ENCODE measurements around the gene NVL. TPM values are rescaled to one million over a fixed set of nuclear protein-coding genes. Genes with fewer than 3 reads are reported as not detected.
A peak's percentile ranks its signal among the peaks of the same experiment; 100 is the strongest.

NVL gene
- total RNA-seq, 1 donor from 2014 or later = 10.3 TPM

DNA sequence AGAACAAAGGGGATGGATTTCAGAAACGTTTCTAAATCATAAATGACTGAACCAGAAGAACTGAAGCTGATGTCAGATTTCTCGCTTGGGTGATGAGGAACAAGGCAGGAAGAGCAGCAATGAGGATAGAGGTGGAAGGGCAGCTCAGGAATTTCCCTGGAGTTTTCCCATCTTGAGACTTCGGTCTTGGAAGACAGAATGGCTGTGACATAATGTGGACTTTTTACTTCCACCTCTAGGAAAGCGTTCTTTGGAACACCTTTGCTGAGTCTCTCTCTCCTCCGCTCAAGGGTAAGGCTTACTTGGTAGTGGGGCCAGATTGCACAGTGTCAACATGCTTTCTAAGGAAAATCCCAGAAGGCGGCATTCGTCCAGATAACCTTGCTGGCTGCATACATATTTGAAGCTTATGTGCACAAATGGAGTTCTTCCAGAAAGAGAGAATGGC, 110.3 kb downstream of the NVL start:
- no peak for DNase-seq
- intact Hi-C loops (cut with micrococcal nuclease) = no loop called here
- Histone ChIP-seq H3K27me3 (ENCODE audit: low read depth) (no peaks in the 10 kb centered on the region), H3K9me3 (replicated peaks) (no peaks in the 10 kb centered on the region), H3K36me3 (no peaks in the 10 kb centered on the region), H3K4me1 (peaks cover 22% of the 10 kb centered on the region), H3K4me3 (no peak overlapping the region), H3K27ac (replicated peaks) (no peak overlapping the region)
- TF ChIP-seq, protein P1, sequence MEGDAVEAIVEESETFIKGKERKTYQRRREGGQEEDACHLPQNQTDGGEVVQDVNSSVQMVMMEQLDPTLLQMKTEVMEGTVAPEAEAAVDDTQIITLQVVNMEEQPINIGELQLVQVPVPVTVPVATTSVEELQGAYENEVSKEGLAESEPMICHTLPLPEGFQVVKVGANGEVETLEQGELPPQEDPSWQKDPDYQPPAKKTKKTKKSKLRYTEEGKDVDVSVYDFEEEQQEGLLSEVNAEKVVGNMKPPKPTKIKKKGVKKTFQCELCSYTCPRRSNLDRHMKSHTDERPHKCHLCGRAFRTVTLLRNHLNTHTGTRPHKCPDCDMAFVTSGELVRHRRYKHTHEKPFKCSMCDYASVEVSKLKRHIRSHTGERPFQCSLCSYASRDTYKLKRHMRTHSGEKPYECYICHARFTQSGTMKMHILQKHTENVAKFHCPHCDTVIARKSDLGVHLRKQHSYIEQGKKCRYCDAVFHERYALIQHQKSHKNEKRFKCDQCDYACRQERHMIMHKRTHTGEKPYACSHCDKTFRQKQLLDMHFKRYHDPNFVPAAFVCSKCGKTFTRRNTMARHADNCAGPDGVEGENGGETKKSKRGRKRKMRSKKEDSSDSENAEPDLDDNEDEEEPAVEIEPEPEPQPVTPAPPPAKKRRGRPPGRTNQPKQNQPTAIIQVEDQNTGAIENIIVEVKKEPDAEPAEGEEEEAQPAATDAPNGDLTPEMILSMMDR (IDR thresholded peaks at IDR 0.05; ENCODE audit: borderline replicate concordance) = no peak

DNA sequence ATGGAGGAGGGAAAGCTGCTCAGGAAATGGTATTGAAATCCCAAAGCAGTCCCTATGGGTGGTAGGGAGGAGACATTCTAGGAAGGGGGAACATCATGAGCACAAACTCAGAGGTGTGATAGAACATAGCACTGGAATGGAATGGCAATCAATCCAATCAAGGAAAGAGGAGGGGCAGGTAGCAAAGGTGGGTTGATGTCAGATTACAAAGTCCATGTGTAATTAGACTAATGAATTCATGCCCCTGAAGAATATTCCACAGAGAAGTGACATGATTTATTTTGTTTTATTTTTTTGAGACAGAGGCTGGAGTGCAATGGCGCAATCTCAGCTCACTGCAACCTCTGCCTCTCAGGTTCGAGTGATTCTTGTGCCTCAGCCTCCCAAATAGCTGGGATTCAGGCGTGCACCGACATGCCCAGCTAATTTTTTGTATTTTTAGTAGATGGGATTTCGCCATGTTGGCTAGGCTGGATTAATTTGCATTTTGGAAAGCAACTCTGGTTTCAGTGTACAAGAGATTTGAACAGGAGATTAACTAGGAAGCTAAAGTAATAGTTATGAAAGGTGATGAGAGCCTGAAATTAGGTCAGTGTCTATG, 110.9 kb downstream of the NVL start:
- no peak overlapping the region for H3K4me3 ChIP-seq

DNA sequence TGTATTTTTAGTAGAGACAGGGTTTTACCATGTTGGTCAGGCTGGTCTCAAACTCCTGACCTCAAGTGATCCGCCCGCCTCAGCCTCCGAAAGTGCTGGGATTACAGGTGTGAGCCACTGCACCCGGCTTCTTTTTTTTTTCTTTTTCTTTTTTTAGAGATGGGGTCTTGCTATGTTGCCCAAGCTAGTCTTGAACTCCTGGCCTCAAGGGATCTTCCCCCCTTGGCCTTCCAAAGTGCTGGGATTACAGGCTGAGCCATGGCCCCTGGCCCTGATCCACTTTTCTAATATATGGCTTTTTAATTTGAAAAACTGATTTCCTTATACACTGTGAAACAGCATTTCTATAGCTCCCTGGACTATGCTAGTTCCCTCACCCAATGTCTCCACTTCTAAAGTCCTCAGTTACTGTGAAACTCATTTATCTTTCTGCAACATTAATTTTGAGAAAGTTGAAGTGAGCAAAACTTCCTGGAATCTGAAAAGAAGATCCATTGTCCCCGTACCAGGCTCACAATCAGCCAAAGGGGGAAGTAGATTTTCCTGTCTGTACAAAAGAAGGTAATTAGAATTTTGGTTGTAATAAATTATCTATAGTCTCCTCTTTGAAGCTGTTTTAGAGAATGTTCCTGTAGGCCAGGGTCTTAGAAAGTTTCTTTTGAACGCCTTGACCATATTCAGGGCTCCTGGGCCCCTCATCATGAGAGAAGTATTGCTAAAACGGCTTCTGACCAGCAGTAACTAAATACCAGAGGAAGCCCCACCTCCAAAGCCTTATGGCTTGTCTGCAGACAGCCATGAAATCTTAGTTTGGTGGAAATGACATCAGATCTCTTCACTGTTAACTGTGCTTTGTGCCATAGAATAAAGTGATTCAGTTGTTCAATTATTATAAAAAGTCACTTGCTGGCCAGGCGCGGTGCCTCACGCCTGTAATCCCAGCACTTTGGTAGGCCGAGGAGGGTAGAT, 112.0 kb downstream of the NVL start:
- H3K9me3 ChIP-seq (replicated peaks) = no peaks in the 10 kb centered on the region
- no peaks in the 10 kb centered on the region for H3K36me3 ChIP-seq
- DNase-seq = no peak
- H3K4me3 ChIP-seq = no peak overlapping the region
- H3K27me3 ChIP-seq (ENCODE audit: low read depth) = no peaks in the 10 kb centered on the region
- intact Hi-C loops (cut with micrococcal nuclease) = no loop called here
- H3K4me1 ChIP-seq = peaks cover 24% of the 10 kb centered on the region
- H3K27ac ChIP-seq (replicated peaks) = peak overlapping the region; percentile 40
- TF ChIP-seq, protein P1 (IDR thresholded peaks at IDR 0.05; ENCODE audit: borderline replicate concordance) = no peak

More for the DNA sequence above, 110.9 kb downstream of the NVL start:
- TF ChIP-seq, protein P1 (IDR thresholded peaks at IDR 0.05; ENCODE audit: borderline replicate concordance) = no peak
- no peaks in the 10 kb centered on the region for H3K36me3 ChIP-seq
- H3K27me3 ChIP-seq (ENCODE audit: low read depth) = no peaks in the 10 kb centered on the region
- no peak overlapping the region for H3K27ac ChIP-seq (replicated peaks)
- intact Hi-C loops (cut with micrococcal nuclease) = no loop called here
- H3K4me1 ChIP-seq = peaks cover 24% of the 10 kb centered on the region
- DNase-seq = no peak
- no peaks in the 10 kb centered on the region for H3K9me3 ChIP-seq (replicated peaks)

DNA sequence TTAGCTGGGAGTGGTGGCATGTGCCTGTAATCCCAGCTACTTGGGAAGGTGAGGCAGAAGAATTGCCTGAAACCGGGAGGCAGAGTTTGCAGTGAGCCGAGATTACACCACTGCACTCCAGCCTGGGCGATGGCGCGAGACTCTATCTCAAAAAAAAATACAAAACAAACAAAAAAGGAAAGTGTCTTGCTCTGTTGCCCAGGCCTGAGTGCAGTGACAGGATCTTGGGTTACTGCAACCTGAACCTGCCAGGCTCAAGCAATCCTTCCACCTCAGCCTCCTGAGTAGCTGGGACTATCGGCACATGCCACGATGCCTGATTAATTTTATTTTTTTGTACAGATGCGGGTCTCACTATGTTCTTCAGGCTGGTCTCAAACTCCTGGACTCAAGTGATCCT, 113.6 kb downstream of the NVL start:
- H3K4me3 ChIP-seq = no peak overlapping the region
- TF ChIP-seq, protein P1 (IDR thresholded peaks at IDR 0.05; ENCODE audit: borderline replicate concordance) = no peak
- intact Hi-C loops (cut with micrococcal nuclease) = no loop called here

GRCh38 chr1:224213438-224214119, 116.4 kb downstream of the NVL start:
- intact Hi-C loops (cut with micrococcal nuclease) = no loop called here
- peak overlapping the region; percentile 19 for H3K27ac ChIP-seq (replicated peaks)
- no peak overlapping the region for H3K4me3 ChIP-seq
- TF ChIP-seq, protein P1 (IDR thresholded peaks at IDR 0.05; ENCODE audit: borderline replicate concordance) = no peak
- DNase-seq = no peak
- no peaks in the 10 kb centered on the region for H3K9me3 ChIP-seq (replicated peaks)
- H3K27me3 ChIP-seq (ENCODE audit: low read depth) = no peaks in the 10 kb centered on the region
- H3K4me1 ChIP-seq = peaks cover 45% of the 10 kb centered on the region
- H3K36me3 ChIP-seq = no peaks in the 10 kb centered on the region

More for the DNA sequence above, 113.6 kb downstream of the NVL start:
- Histone ChIP-seq H3K9me3 (replicated peaks) (no peaks in the 10 kb centered on the region), H3K4me1 (peaks cover 34% of the 10 kb centered on the region), H3K27me3 (ENCODE audit: low read depth) (no peaks in the 10 kb centered on the region), H3K36me3 (no peaks in the 10 kb centered on the region), H3K27ac (replicated peaks) (peak overlapping the region; percentile 77)
- no peak for DNase-seq
